ENCODE data around the gene MARK4.

DNA sequence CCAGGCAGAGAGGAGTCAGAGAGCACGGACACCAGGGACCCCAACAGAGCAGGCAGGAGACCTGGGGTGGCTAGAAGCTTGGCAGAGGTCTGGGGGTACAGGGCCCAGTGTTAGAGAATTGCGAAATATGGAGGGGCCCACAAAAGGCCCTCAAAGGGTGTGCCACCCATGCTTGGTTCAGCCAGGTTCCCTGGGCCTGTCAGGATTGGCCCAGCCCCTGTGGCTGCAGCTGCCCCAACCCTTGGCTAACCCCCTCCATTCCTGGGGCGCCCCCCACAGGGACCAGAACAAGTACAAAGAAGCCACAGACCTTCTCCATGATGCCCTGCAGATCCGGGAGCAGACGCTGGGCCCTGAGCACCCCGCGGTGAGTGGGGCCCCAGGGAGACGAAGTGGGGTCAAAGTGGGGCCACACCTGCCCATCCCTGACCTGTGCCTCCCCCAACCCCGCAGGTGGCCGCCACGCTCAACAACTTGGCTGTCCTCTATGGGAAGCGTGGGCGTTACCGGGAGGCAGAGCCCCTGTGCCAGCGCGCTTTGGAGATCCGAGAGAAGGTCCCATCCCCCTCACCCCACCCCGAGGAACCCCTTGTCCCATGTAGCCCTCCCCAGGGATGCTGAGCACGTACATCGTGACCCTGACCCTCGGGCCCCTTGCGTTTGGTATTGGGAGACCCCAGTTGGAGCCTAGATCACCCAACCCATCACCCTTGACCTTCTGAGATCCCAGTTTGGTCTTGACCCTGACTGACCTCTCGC lies 97.5 kb downstream of the MARK4 start:
- TF ChIP-seq CTCF (conservative IDR thresholded peaks at IDR 0.05): no peak
- no peak for TF ChIP-seq EZH2 (IDR thresholded peaks at IDR 0.05; ENCODE audit: low read depth)
